ACC112 (cell line): ENCODE measurements around the gene SCYGR6.
A peak's percentile ranks its signal among the peaks of the same experiment; 100 is the strongest.
"Not testable (repeated sequence)": the region's sequence is repeated elsewhere in the genome, so short reads cannot be mapped to it uniquely, and the experiment has no call there.

Experiments used
- H2AFZ ChIP-seq: fragments of 200-600 bp; sonication (generic); one replicate; pipeline ENCODE4 v1.6.0; 2017; ENCODE audit warnings: antibody characterized with exemption, low read length; ENCODE audit not compliant: unreplicated experiment
- H3K27ac ChIP-seq: fragments of 200-600 bp; sonication (generic); 2 replicates; pipeline ENCODE4 v1.5.1; 2014; ENCODE audit warnings: low read depth, mild to moderate bottlenecking, antibody characterized with exemption, low read length, moderate library complexity
- H3K27me3 ChIP-seq: fragments of 200-600 bp; sonication (generic); 2 replicates; pipeline ENCODE4 v1.6.1; 2014; ENCODE audit warnings: mild to moderate bottlenecking, antibody characterized with exemption, low read length, moderate library complexity, mixed read lengths; ENCODE audit not compliant: insufficient read depth
- H3K36me3 ChIP-seq: fragments of 200-600 bp; sonication (generic); 2 replicates; pipeline ENCODE4 v1.6.1; 2016; ENCODE audit warnings: mild to moderate bottlenecking, antibody characterized with exemption, low read length, moderate library complexity, mixed read lengths; ENCODE audit not compliant: insufficient read depth
- H3K4me1 ChIP-seq: fragments of 200-600 bp; sonication (generic); one replicate; pipeline ENCODE4 v1.6.1; 2016; ENCODE audit warnings: low read length, mixed read lengths; ENCODE audit not compliant: insufficient read depth, unreplicated experiment, control insufficient read depth
- H3K4me3 ChIP-seq: fragments of 200-600 bp; sonication (generic); 2 replicates; pipeline ENCODE4 v1.5.1; 2014; ENCODE audit warnings: mild to moderate bottlenecking, low read depth, low read length
- H3K79me2 ChIP-seq: fragments of 200-600 bp; sonication (generic); one replicate; pipeline ENCODE4 v1.6.0; 2016; ENCODE audit warnings: low read length; ENCODE audit not compliant: control insufficient read depth, unreplicated experiment, insufficient read depth

The SCYGR6 gene

GRCh38 chr2:227724394-227725039, at the start of gene SCYGR6:
SCYGR6 (minus strand) TSS chr2:227724757; CDS start chr2:227724757, 0 bp downstream.
- Histone ChIP-seq H3K27ac (no peak within 1 kb of the TSS), H3K4me1 (no peaks in the 10 kb centered on the region), H3K4me3 (no peak within 1 kb of the TSS), H2AFZ (no peak within 1 kb of the TSS), H3K36me3 (no peaks in the 10 kb centered on the region), H3K79me2 (no peaks in the 10 kb centered on the region), H3K27me3 (0 out of 2 replicates have a peak, but pooled peaks cover 4% of the 10 kb centered on the region)

GRCh38 chr2:227774011-227774624, 49.6 kb upstream of the SCYGR6 start:
- Histone ChIP-seq H3K27ac (no peak overlapping the region), H2AFZ (no peak overlapping the region)

GRCh38 chr2:227772932-227773331, 48.4 kb upstream of the SCYGR6 start:
- no peaks in the 10 kb centered on the region for H3K27me3 ChIP-seq
- H2AFZ ChIP-seq, result no peak overlapping the region
- no peak overlapping the region for H3K27ac ChIP-seq
- no peak overlapping the region for H3K4me3 ChIP-seq
- H3K36me3 ChIP-seq, result no peaks in the 10 kb centered on the region
- peaks cover 4% of the 10 kb centered on the region for H3K4me1 ChIP-seq
- no peaks in the 10 kb centered on the region for H3K79me2 ChIP-seq

More at GRCh38 chr2:227774011-227774624, 49.6 kb upstream of the SCYGR6 start:
- Histone ChIP-seq H3K27me3 (no peaks in the 10 kb centered on the region), H3K4me1 (peaks cover 4% of the 10 kb centered on the region), H3K36me3 (no peaks in the 10 kb centered on the region), H3K4me3 (no peak overlapping the region), H3K79me2 (no peaks in the 10 kb centered on the region)

GRCh38 chr2:227772197-227772661, 47.7 kb upstream of the SCYGR6 start:
- Histone ChIP-seq H3K4me1 (peaks cover 4% of the 10 kb centered on the region), H3K27me3 (no peaks in the 10 kb centered on the region), H2AFZ (no peak overlapping the region), H3K4me3 (no peak overlapping the region), H3K36me3 (no peaks in the 10 kb centered on the region), H3K27ac (no peak overlapping the region), H3K79me2 (no peaks in the 10 kb centered on the region)

GRCh38 chr2:227767830-227768229, 43.3 kb upstream of the SCYGR6 start:
- no peaks in the 10 kb centered on the region for H3K79me2 ChIP-seq
- no peak overlapping the region for H3K4me3 ChIP-seq
- no peak overlapping the region for H3K27ac ChIP-seq
- no peaks in the 10 kb centered on the region for H3K36me3 ChIP-seq
- H3K27me3 ChIP-seq, result no peaks in the 10 kb centered on the region
- H2AFZ ChIP-seq, result no peak overlapping the region
- H3K4me1 ChIP-seq, result peaks cover 10% of the 10 kb centered on the region

- Histone ChIP-seq H3K27me3 (no peaks in the 10 kb centered on the region), H2AFZ (peak overlapping the region; percentile 71), H3K36me3 (no peaks in the 10 kb centered on the region), H3K27ac (no peak overlapping the region), H3K4me3 (no peak overlapping the region), H3K79me2 (no peaks in the 10 kb centered on the region), H3K4me1 (peaks cover 8% of the 10 kb centered on the region)
Observed at GRCh38 chr2:227766373-227766883, 41.9 kb upstream of the SCYGR6 start.

GRCh38 chr2:227765788-227766372, 41.3 kb upstream of the SCYGR6 start:
- Histone ChIP-seq H2AFZ (peak overlapping the region; percentile 71), H3K27me3 (no peaks in the 10 kb centered on the region), H3K79me2 (no peaks in the 10 kb centered on the region), H3K27ac (no peak overlapping the region), H3K4me3 (no peak overlapping the region), H3K4me1 (peaks cover 8% of the 10 kb centered on the region), H3K36me3 (no peaks in the 10 kb centered on the region)

- Histone ChIP-seq H3K36me3 (no peaks in the 10 kb centered on the region), H3K27ac (no peak overlapping the region), H2AFZ (no peak overlapping the region), H3K27me3 (no peaks in the 10 kb centered on the region), H3K4me1 (peaks cover 8% of the 10 kb centered on the region), H3K79me2 (no peaks in the 10 kb centered on the region), H3K4me3 (no peak overlapping the region)
Observed at GRCh38 chr2:227761740-227762476, 37.4 kb upstream of the SCYGR6 start.

GRCh38 chr2:227759411-227760118, 35.0 kb upstream of the SCYGR6 start:
- Histone ChIP-seq H3K4me1 (no peaks in the 10 kb centered on the region), H3K27ac (no peak overlapping the region), H3K36me3 (no peaks in the 10 kb centered on the region)

GRCh38 chr2:227756261-227756660, 31.7 kb upstream of the SCYGR6 start:
- not testable (repeated sequence) for H3K4me1 ChIP-seq, H3K79me2 ChIP-seq, H2AFZ ChIP-seq, H3K36me3 ChIP-seq, H3K27me3 ChIP-seq, H3K27ac ChIP-seq, H3K4me3 ChIP-seq

More at GRCh38 chr2:227759411-227760118, 35.0 kb upstream of the SCYGR6 start:
- Histone ChIP-seq H3K4me3 (no peak overlapping the region), H3K79me2 (no peaks in the 10 kb centered on the region), H3K27me3 (no peaks in the 10 kb centered on the region), H2AFZ (no peak overlapping the region)
